ENCODE results near the gene IGFBP6. TPM values are rescaled to one million over a fixed set of nuclear protein-coding genes. Genes with fewer than 3 reads are reported as not detected.

The IGFBP6 gene, protein sequence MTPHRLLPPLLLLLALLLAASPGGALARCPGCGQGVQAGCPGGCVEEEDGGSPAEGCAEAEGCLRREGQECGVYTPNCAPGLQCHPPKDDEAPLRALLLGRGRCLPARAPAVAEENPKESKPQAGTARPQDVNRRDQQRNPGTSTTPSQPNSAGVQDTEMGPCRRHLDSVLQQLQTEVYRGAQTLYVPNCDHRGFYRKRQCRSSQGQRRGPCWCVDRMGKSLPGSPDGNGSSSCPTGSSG
- total RNA-seq: 10 to 100 TPM in 1 of 2 donors, 1 to 10 TPM in 1; 1.6 to 13.6 TPM
- polyA plus RNA-seq: 10 to 100 TPM; 10.5 to 17.6 TPM

DNA sequence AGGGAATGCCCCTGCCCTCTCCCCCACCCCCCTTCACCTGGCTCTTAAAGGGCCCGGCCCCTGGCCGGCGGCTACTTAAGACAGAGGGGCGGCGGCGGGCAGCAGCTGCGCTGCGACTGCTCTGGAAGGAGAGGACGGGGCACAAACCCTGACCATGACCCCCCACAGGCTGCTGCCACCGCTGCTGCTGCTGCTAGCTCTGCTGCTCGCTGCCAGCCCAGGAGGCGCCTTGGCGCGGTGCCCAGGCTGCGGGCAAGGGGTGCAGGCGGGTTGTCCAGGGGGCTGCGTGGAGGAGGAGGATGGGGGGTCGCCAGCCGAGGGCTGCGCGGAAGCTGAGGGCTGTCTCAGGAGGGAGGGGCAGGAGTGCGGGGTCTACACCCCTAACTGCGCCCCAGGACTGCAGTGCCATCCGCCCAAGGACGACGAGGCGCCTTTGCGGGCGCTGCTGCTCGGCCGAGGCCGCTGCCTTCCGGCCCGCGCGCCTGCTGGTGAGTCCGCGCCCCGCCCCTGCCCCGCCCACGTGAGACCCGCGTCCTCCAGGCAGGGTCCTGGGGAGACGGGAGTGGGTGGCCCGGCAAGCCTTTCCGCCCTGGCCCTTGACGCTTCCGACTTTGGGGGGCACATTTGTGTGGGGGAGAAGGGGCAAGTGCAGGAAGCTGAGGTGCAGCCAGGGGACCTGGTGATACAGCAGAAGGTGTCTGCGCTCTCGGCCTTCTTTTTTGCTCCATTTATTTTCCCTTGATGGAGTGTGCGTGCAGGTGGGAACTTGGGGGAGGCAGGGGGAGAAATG, at the start of gene IGFBP6:
Gene IGFBP6, plus strand, starts transcription at position 104 of the 790 bp plus-strand sequence. Its CDS starts 51 bp downstream, at position 155.
- no peak for TF ChIP-seq FOXA1 (IDR thresholded peaks at IDR 0.05)
- no peak for TF ChIP-seq NR2F2 (IDR thresholded peaks at IDR 0.05)
- no peak for TF ChIP-seq ATF3 (IDR thresholded peaks at IDR 0.05)
- TF ChIP-seq RAD21 (IDR thresholded peaks at IDR 0.05): no peak
- TF ChIP-seq JUND (IDR thresholded peaks at IDR 0.05): no peak
- TF ChIP-seq, protein P1, sequence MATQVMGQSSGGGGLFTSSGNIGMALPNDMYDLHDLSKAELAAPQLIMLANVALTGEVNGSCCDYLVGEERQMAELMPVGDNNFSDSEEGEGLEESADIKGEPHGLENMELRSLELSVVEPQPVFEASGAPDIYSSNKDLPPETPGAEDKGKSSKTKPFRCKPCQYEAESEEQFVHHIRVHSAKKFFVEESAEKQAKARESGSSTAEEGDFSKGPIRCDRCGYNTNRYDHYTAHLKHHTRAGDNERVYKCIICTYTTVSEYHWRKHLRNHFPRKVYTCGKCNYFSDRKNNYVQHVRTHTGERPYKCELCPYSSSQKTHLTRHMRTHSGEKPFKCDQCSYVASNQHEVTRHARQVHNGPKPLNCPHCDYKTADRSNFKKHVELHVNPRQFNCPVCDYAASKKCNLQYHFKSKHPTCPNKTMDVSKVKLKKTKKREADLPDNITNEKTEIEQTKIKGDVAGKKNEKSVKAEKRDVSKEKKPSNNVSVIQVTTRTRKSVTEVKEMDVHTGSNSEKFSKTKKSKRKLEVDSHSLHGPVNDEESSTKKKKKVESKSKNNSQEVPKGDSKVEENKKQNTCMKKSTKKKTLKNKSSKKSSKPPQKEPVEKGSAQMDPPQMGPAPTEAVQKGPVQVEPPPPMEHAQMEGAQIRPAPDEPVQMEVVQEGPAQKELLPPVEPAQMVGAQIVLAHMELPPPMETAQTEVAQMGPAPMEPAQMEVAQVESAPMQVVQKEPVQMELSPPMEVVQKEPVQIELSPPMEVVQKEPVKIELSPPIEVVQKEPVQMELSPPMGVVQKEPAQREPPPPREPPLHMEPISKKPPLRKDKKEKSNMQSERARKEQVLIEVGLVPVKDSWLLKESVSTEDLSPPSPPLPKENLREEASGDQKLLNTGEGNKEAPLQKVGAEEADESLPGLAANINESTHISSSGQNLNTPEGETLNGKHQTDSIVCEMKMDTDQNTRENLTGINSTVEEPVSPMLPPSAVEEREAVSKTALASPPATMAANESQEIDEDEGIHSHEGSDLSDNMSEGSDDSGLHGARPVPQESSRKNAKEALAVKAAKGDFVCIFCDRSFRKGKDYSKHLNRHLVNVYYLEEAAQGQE (IDR thresholded peaks at IDR 0.05): no peak
- no peak for TF ChIP-seq YY1 (IDR thresholded peaks at IDR 0.05)
- no peak for TF ChIP-seq EGR1 (IDR thresholded peaks at IDR 0.05; ENCODE audit: low read depth in 2 of 2)
- TF ChIP-seq, protein P2, sequence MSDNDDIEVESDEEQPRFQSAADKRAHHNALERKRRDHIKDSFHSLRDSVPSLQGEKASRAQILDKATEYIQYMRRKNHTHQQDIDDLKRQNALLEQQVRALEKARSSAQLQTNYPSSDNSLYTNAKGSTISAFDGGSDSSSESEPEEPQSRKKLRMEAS (IDR thresholded peaks at IDR 0.05): no peak
- TF ChIP-seq SP1 (IDR thresholded peaks at IDR 0.05): no peak
- Histone ChIP-seq H3K4me1 (ENCODE audit: control insufficient read depth in 4 of 4, insufficient read depth in 4 of 4, low read length in 3 of 4) (peaks cover 10 to 28% (median 18%) of the 10 kb centered on the region in 4 donors), H3K27ac (ENCODE audit: low read depth in 1 of 2, low read length in 2 of 2) (peak within 1 kb of the TSS; percentile 64 to 71), H3K9me3 (ENCODE audit: control insufficient read depth in 4 of 4, low read length in 3 of 4) (no peaks in the 10 kb centered on the region), H3K9ac (ENCODE audit: low read depth in 1 of 2, low read length in 2 of 2) (peak within 1 kb of the TSS in 1 of 2 donors; percentile 35), H3K36me3 (ENCODE audit: control insufficient read depth in 4 of 4, insufficient read depth in 3 of 4, low read depth in 1 of 4, low read length in 3 of 4) (no peaks in the 10 kb centered on the region), H3K4me3 (ENCODE audit: low read depth in 1 of 3, low read length in 3 of 3) (peak within 1 kb of the TSS in 2 of 3 donors; percentile 41 to 55), H3K27me3 (ENCODE audit: control insufficient read depth in 4 of 4, insufficient read depth in 4 of 4, low read length in 3 of 4) (no peaks in the 10 kb centered on the region)
- no peak for DNase-seq (ENCODE audit: low spot score)
- 5% methylated on average over 51 of the region's 51 CpGs for WGBS

GRCh38 chr12:53048033-53048779, 49.3 kb upstream of the IGFBP6 start:
- DNase-seq (ENCODE audit: low spot score): peak; percentile 34
- no peaks in the 10 kb centered on the region for H3K9me3 ChIP-seq (ENCODE audit: control insufficient read depth in 4 of 4, low read length in 3 of 4)
- H3K27ac ChIP-seq (ENCODE audit: low read depth in 1 of 2, low read length in 2 of 2): peak overlapping the region; percentile 94 to 98
- WGBS: 17% methylated on average over 10 of the region's 10 CpGs
- H3K4me3 ChIP-seq (ENCODE audit: low read depth in 1 of 3, low read length in 3 of 3): peak overlapping the region; percentile 22 to 94 (median 80)
- H3K9ac ChIP-seq (ENCODE audit: low read depth in 1 of 2, low read length in 2 of 2): peak overlapping the region; percentile 61 to 68
- peaks cover 15 to 59% (median 44%) of the 10 kb centered on the region in 4 donors for H3K4me1 ChIP-seq (ENCODE audit: control insufficient read depth in 4 of 4, insufficient read depth in 4 of 4, low read length in 3 of 4)
- no peaks in the 10 kb centered on the region for H3K27me3 ChIP-seq (ENCODE audit: control insufficient read depth in 4 of 4, insufficient read depth in 4 of 4, low read length in 3 of 4)
- no peaks in the 10 kb centered on the region for H3K36me3 ChIP-seq (ENCODE audit: control insufficient read depth in 4 of 4, insufficient read depth in 3 of 4, low read depth in 1 of 4, low read length in 3 of 4)
- TF ChIP-seq SP1 (IDR thresholded peaks at IDR 0.05): peak; percentile 6
- no peak for TF ChIP-seq YY1 (IDR thresholded peaks at IDR 0.05)
- no peak for TF ChIP-seq ZBTB33 (IDR thresholded peaks at IDR 0.05)
- TF ChIP-seq NR2F2 (IDR thresholded peaks at IDR 0.05): no peak
- TF ChIP-seq HNF4A (conservative IDR thresholded peaks at IDR 0.05): peak; percentile 13 to 29
- no peak for TF ChIP-seq FOXA2 (IDR thresholded peaks at IDR 0.05)
- TF ChIP-seq, protein P3, sequence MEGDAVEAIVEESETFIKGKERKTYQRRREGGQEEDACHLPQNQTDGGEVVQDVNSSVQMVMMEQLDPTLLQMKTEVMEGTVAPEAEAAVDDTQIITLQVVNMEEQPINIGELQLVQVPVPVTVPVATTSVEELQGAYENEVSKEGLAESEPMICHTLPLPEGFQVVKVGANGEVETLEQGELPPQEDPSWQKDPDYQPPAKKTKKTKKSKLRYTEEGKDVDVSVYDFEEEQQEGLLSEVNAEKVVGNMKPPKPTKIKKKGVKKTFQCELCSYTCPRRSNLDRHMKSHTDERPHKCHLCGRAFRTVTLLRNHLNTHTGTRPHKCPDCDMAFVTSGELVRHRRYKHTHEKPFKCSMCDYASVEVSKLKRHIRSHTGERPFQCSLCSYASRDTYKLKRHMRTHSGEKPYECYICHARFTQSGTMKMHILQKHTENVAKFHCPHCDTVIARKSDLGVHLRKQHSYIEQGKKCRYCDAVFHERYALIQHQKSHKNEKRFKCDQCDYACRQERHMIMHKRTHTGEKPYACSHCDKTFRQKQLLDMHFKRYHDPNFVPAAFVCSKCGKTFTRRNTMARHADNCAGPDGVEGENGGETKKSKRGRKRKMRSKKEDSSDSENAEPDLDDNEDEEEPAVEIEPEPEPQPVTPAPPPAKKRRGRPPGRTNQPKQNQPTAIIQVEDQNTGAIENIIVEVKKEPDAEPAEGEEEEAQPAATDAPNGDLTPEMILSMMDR (IDR thresholded peaks at IDR 0.05; ENCODE audit: low read depth, low read length, missing input control): no peak
- TF ChIP-seq, protein P2 (IDR thresholded peaks at IDR 0.05): peak; percentile 38
- TF ChIP-seq JUND (IDR thresholded peaks at IDR 0.05): no peak
- TF ChIP-seq GABPA (IDR thresholded peaks at IDR 0.05 in 1 of 2, conservative IDR thresholded peaks at IDR 0.05 in 1 of 2): no peak
- TF ChIP-seq TAF1 (conservative IDR thresholded peaks at IDR 0.05): no peak
- TF ChIP-seq FOXA1 (IDR thresholded peaks at IDR 0.05): no peak

Measured in liver (tissue), 9 donors.